ACHN (cell line): ENCODE measurements around the gene LRBA.

Source experiments
- DNase-seq: peaks from one replicate; pipeline ENCODE4 v3.0.0-alpha.2; 2015
- in situ Hi-C: cut with HindIII; loops from 2 replicates; pipeline ENCODE4 v1.10.0; 2017; ENCODE audit warnings: low sequenced_read_pairs, low pct_ligation_motif_present, low pct_unique_long_range_greater_than_20kb

Gene LRBA

DNA sequence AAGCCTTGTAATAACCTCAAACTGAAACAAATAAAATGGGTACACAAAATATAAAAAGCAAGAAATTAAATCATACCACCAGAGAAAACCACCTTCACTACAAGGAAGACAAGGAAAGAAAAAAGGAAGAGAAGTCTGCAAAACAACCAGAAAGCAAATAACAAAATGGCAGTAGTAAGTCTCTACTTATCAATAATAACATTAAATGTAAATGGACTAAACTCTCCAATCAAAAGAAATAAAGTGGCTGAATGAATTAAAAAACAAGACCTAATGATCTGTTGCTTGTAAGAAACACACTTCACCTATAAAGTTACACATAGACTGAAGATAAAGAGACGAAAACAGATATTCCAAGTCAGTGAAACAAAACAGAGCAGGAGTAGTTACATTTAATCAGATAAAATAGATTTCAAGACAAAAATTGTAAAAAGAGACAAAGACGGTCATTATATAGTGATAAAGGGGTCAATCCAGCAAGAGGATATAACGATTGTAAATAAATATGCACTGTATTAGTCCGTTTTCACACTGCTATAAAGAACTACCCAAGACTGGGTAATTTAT is 289.0 kb downstream of the LRBA start:
- in situ Hi-C loops, result no loop called here
- no peak for DNase-seq

DNA sequence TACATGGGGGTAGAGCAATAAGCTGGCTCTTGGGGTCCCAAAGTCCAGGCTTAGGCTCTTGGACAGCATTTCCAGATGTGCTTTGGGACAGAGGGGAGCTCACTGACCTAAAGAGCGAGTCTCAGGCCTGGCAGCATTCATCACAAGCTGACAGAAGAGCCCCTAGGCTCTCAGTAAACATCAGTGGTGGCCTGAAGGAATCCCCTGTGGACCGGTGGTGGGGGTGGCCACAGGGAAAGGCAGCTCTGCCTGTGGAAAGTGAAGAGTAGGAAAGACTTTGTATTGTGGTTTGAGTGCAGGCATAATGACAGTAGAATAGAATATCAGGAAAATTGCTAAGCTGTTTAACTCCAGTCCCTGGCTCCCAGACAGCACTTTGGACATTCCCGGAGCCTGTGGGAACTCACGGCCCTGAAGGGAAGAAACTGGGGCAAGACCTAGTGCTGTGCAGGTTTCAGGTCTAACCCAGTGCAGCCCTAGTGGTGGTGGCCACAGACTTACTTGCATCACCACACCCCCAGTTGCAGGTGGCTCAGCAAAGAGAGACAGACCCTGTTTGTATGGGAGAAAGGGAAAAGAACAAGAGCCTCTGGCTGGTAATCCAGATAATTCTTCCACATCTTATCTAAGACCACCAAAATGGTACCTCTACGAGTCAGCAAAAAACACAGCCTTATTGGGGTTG is 291.2 kb downstream of the LRBA start:
- DNase-seq, result no peak
- in situ Hi-C loops, result no loop called here

DNA sequence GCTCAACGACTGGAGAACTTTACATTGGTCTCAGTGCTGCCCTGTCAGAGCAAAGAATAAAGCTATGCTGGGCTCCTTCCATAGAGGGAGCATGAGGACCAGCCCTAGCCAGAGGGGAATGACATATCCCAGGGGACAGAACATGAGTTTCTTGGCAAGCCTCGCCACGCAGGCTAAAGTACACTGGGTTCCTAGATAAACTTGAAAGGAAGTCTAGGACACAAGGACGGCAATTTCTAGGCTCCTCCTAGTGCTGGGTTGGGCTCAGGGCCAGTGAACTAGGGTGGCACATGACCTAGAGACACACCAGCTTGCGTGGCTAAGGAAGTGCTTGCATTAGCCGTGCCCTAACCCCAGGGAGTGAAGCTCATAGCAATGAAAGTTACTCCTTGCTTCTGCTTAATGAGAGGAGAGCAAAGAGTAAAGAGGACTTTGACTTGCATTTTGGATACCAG is 292.1 kb downstream of the LRBA start:
- in situ Hi-C loops, result no loop called here
- no peak for DNase-seq

DNA sequence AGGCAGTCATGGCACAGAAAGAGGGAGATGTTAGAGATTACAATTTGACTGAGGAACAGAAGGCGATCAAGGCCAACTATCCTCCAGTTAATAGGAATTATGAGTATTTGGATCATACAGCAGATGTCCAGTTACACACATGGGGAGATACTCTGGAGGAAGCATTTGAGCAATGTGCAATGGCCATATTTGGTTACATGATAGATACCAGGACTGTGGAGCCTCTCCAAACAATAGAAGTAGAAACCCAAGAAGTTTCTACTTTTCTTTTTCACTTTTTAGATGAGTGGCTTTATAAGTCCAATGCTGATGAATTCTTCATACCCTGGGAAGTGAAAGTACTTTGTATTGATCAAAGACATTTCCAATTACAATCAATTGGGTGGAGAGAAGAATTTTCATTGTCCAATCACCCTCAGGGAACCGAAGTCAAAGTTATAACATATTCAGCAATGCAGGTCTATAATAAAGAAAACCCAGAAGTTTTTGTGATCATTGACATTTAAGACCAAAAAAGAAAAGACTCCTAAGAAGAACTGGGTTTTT is 294.0 kb downstream of the LRBA start:
- in situ Hi-C loops, result no loop called here
- DNase-seq, result no peak

DNA sequence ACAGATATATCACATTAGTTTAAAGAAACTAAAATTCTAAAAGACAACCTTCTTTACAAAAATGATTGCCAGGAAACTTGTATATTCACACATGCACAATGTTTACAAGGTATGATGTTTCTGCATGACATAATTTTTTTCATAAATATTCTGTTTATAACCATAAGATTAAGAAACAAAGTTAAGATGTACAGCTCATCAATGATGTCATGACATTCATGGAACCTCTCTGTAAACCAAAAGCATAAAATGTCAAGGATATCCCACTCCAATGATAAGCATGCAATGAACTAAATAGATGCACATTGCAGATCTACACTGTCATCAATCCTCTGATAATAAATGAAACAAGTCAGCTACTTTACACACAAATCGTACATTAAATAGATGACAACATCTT is 297.1 kb downstream of the LRBA start:
- in situ Hi-C loops, result no loop called here
- DNase-seq, result no peak

DNA sequence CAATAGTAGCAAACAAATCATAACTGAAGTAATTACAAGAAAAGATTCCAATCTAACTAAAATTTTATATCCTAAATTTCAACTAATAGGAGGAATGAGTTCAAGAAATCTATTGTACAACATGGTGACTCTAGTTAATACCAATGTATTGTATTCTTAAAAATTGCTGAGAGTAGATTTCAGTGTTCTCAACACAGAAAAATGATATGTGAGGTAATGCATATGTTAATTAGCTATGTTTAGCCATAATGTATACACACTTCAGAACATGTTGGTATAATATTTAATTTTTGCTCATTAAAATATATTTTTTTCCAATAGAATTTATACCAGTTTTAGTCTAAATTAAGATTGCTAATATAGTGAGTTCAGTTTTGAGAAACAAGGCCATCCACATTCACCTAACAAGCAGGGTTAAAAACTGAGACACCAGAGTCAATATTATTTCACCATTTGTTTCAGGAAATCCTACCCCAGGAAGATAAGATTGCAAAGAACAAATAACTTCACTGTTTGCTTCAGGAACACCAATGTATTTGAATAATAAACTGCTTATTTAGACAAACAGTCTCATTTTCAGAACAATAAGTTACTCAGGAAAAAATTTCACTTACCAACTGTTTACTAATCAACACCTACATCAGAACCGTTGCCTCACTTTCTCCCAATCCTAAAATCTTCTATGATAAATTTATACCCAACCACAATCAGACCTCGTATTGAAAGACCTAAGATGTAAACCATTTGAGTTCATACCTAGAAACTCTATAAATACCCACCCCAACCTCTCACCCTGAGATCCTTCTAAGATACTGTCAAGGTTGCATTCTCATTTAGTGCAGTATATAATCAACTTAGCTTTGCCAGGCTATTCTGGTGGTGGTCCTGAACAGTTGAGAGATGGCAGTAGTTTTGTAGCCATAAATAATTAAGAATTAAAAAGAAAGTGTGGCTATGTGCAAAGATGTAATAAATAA is 300.3 kb downstream of the LRBA start:
- in situ Hi-C loops, result no loop called here
- DNase-seq, result no peak

DNA sequence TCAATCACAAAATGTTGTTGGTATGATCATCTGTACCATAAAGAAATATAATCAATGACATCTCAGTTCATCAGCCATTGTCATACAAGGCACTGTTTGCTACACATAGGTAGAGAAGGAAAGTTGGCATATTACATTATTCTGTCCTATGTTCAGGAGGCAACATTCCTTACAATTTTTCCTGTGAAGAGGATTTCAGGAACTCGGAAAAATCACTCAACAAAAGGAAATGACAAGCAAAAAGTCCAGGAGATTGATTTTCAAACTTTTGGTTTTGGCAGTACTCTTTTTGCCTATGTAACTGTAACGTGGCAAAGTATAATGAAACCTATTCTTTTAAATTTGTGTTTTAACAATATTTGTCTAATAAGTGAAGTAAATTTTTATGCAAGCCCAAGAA is 301.8 kb downstream of the LRBA start:
- no peak for DNase-seq
- in situ Hi-C loops, result no loop called here

DNA sequence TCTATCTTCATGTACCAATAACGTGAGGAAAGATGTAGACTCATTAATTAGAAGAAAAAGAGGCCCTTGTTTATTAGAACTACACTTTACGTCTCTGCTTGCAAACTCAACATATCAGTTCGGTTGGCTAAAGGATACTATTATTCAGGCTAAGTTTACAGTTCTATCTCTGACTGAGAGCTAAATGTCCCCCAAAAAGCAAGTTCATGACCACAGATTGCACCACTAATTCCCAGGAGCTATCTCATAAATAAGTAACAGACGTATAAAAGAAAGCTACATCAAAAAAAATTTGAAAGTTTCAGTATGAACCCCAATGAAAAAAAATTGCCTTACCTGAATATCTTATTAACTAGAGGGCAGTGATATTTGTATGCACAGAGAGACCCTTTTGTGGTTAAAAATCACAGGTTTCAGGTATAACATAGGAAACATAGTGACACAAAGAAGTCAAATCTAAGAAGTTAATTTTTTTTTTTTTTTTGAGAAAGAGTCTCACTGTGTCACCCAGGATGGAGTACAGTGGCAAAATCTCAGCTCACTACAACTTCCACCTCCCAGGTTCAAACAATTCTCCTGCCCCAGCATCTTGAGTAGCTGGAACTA is 304.2 kb downstream of the LRBA start:
- DNase-seq, result no peak

DNA sequence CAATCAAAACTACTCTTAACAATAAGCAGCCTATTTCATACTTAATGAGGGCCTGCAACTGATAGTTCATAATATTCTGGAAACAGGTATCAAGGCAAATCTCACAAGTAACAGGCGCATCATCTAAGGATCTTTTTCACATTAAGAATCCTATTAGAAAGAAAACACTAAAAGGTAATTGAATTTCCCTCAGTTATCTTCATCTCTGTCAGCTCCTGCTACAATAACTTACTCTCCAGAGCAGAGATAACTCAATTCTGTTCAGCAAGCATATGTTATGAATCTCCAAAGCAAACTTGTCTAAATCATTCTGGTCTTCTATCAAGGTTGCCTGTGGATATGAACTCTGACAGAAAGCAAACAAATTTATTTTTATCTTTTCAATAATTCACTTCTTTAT is 307.1 kb downstream of the LRBA start:
- in situ Hi-C loops, result no loop called here
- no peak for DNase-seq

More for the DNA sequence above, 304.2 kb downstream of the LRBA start:
- in situ Hi-C loops, result no loop called here

DNA sequence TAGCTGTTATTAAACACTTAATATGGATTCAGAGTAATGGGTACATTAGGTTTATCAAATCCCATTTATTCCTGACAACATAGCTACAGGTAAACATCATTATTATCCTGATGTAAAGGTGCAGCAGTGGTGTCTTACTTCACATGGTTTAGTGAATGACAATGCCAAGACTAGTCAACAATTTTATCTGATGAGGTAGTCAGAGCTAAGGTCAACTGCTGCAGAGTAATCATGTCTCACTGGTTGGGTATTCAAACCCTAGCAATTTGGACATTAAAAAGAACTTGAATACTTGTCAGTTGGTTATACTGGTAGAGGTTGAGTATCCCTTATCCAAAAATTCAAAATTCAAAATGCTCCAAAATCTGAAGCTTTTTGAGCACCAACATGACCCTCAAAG is 315.5 kb downstream of the LRBA start:
- in situ Hi-C loops, result no loop called here
- DNase-seq, result no peak

DNA sequence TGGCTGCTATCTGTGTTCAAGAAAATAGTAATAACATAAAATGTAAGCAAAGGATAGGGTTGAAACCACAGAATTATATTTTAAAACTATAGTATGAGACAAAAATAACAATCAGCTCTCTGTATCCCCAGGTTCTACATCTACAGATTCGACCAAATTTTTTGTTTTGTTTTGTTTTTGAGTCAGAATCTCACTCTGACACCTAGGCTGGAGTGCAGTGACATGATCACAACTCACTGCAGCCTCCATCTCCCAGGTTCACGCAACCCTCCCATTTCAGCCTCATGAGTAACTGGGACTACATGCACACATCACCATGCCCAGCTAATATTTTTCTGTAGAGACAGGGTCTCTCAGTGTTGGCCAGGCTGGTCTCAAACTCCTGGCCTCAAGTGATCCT is 319.9 kb downstream of the LRBA start:
- in situ Hi-C loops, result no loop called here
- no peak for DNase-seq

DNA sequence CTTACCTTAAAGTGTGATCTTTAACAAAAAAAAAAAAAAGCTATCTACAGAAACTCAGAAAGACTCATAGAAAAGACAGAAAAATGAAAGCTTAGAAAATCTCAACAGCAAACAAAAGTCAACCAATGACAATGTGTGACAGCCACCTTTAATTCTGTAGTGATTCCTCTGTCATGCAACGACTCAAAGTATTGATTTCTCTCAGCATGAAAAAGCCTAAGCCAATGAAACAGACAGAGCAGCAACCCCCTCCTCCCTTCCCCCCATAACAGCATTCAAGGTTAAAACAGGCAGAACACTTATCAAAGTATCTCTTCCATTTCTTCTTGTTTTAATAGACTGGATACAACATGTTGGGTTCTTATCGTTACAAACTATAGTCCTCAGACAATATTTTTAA is 320.6 kb downstream of the LRBA start:
- no peak for DNase-seq
- in situ Hi-C loops, result no loop called here

DNA sequence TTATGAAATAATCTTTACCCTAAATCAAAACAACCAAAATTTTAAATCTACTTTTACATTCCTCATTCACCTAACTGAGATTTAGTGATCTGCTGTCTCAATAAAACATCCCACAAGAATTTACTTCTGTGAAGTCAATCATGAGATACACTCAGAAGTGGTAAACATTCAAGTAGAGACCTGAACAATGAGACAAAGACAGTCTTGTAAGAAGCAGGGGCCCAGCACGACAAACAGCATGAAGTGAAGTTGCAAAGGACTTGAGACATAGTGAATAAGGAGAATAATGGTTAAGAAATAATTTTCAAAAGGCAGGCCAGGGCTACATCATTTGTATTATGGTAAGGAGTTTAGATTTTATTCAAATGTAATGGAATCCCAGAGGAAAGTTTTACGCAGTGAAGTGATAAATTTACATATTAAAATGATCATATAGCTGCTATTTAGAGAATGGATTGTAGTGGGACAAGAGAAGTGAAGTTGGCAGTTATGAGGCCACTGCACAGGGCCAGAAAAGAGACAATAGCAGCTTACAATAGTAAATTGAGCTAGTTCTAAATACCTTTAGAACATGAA is 331.2 kb downstream of the LRBA start:
- in situ Hi-C loops, result no loop called here
- DNase-seq, result no peak

DNA sequence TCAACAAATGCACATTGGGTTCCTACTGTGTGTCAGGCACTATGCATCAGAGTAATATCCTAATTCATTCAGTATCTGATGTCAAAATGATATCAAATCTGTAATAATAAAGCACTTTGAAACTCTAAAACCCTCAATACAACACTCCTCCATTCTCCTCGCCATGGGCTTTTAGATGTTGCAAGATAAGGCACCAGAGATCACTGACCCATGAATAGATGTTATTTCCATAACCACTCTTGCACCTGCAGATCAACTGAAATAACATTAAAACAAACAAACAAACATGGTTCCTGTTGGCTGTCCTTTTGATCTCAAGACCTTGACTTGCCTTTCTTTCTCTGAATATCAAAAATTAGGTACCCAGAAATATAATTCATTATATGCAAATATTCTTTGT is 333.0 kb downstream of the LRBA start:
- in situ Hi-C loops, result no loop called here
- DNase-seq, result no peak

DNA sequence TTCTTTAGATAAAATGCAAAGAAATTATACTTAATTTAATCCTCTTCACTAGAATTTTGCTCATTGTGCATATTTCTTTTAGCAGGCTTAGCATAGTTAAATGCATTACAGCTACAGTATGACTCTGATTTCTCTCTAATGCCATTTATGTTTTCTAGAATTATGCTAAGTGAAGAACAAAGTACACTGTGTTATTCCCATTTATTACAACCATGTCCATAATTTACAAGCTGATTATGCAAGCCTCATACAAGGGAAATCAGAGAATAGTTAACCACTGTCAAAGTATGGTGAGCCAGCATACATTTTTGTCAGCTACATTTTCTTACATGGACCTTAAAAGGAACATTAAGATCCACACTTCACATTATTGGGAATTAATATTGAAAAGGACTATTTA is 334.0 kb downstream of the LRBA start:
- in situ Hi-C loops, result no loop called here
- no peak for DNase-seq

DNA sequence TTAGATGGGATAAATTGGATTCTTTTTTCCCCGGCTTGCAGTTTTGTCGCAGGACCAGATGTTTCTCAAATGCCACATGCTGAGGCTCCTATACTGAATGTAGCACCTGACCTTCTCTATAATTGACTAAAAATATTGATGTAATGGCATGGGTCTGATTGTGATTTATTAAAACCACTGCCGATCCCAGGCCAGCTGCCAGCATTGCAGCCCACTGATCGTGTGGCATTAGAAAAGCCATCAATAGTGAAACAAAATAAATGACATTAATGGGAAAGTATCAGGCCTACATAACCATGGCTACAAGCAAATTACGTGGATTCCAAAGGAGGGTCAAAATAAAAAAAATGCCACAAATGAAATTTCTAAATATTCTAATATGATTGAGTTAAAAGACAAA is 334.4 kb downstream of the LRBA start:
- no peak for DNase-seq
- in situ Hi-C loops, result no loop called here

DNA sequence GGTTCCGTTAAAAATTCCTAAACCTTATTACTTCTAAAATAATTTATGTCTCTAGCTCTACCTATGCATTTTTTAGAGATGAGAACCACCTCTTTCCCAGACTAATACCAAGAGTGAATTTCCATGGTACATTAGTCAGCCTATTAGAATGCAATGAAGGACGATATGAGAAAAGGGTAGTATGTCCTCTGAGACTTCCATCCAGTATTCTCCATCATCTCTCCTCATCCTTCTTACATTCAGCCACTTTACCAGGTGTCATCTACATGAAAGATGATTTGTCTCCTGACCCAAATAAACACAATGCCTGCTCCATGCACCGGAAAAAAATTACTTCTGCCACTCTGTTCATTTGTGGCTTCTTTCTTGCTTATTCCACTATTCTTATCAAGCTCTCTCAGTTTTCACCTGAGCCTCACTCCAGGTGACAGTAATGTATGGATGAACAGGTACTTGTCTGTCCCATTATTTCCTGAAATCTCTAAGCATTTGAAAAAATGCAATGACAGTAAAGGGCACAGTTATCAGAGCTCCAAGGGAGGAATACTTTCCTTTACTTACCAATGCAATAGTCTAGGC is 335.2 kb downstream of the LRBA start:
- in situ Hi-C loops, result no loop called here
- no peak for DNase-seq

DNA sequence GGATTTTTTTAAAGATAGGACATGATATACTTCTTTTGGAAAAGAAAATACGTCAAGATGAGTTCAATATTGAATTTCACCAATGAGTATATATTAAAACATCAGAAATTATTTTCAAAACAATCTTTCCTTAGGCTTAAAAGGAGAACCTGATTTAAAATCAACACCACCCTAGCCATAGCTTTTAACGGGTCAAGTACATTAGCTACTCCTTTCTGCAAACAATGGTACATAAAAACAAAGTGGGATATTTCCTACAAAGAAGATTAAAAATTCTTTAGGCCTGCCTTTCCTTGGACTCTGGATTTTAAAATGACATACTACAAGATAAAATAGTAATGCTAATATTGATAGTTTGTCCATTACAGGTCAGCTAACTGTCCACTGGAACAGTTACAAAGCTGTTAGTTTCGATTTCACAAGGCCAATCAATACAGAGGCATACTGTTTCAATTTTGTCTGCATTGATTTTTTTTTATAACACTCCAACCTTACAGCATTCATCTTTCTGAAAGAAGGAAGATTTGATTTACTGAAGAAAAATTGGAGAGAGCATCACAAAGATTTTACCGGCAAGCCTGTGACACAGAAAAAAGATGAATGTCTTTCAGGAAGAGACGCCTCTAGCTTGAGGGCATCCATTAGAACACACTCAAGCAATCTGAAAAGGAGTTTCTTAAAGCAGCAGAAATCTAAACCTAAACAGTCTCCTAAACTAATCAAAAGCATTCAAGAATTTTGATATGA is 335.9 kb downstream of the LRBA start:
- no peak for DNase-seq
- in situ Hi-C loops, result no loop called here
